GM21737 (cell line): ENCODE data around the gene SLC9C1.

Experiments
- ATAC-seq: cut with Tn5 transposase; IDR thresholded peaks from one replicate; pipeline ENCODE4 v1.9.1; 2021; ENCODE audit warnings: mild to moderate bottlenecking, moderate library complexity; ENCODE audit not compliant: unreplicated experiment

The SLC9C1 gene

DNA sequence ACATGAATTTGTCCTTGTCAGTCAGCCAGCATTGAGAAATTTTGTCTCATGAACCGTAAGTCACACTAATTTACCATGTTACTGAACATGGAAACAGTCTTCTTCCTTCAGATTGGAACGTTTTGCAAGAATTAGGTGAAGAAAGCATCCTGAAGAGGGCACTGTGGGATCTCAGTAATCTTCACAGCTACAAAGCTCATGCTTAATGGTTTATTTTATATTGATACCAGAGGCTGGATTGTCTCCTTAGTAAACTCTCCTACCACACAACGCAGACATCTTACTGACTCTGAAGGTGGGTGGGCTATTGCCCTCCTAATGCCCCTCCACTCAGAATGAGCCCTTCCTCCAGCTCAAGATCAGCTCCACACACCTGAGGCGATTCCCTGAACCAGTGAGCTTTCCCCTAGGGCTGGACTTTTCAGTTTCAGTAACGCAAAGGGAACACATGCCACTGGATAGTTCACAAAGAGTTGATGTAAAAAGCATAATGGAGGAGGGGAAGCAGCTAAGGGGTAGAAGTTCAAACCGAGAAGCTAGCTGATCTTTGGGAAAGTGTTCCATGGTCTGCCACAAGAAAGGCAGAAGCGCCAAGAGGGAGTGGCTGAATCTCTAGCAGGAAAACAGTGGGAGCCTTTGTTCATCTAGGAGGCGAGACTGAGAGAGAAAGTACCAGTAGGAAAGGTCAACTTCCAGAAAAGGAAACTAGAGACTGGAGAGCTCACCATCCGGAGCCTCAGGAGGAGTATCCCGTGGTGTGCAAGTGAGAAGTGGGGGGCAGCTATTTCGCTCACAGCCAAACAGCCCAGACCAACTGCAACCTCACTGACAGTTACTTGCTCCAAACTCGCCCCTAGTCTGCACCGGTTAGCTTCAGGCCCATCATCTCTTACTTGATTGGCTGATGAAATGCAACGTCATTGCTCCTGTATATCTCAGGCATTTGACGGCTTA, at the start of gene SLC9C1:
SLC9C1 (minus strand) TSS at position 849 of the 954 bp plus-strand sequence. CDS start 7,425 bp downstream, outside the sequence.
- peak; percentile 64 for ATAC-seq

DNA sequence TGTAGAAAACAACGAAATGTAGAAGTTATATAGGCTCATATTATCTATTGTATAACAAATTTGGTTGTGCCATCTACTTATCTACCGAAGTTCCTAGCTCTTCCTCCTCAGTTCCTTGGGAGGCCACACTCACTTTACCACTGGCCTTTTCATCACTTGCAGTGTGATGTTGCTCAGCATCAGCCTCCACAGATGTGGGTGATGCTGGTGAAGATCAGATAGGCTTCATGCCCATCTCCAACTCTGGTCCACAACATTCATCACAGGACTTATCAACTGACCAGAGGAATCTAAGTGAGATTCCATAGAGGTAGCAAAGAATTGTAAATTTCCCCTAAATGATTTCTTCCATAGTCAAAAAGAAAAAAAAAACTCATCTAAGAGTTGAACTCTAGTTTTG, 47.4 kb upstream of the SLC9C1 start:
- ATAC-seq, result no peak

DNA sequence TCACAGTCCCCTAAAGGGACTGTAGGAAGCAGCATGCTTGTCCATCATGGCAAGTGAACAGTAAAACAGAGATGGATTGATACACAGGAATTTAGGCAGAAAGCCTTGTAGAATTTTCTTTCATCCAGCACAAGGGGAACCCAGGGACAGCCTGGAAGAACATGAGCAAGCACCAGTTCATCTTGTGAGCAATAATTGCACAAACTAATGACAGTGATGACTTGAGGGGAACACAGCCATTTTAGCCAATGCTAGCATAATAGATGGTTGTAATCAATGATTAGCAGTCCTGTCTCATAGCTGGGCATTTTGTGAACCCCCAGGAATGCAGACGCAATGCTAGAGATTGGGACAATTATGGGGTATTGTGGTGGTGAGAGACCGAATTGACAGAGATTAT, 45.6 kb upstream of the SLC9C1 start:
- ATAC-seq, result no peak

DNA sequence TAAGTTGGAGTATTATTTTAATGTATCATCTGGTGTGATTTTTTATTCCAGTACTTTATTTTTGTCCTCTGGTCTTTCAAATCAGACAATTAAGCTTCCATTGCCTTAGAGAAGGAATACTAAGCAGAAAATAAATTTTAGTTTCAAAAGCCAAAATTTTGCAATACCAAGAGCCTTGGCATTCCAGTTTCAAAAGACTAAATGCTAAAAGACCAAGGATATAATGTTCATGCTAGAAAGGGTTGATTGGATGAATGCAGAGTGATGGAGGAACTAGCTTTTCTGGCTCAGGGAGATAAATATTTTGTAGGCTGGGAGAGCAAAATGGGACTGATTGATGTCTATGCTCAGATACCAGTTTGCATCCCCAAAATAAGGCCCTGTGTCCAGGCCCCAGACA, 45.1 kb upstream of the SLC9C1 start:
- ATAC-seq, result no peak

DNA sequence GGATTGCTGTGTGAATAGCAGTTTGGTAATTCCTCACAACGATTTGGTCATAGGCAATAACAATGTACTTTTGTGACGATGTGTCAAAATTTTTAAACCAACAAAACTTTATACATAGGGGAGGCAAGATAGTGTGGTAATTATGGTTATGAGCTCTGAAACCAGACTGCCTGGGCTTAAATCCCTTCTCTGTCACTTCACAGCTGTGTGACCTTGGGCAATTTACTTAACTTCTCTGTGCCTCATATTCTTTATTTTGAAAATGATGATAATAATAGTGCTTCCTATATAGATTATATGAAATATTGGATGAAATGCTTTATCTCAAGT, 44.7 kb upstream of the SLC9C1 start:
- no peak for ATAC-seq

DNA sequence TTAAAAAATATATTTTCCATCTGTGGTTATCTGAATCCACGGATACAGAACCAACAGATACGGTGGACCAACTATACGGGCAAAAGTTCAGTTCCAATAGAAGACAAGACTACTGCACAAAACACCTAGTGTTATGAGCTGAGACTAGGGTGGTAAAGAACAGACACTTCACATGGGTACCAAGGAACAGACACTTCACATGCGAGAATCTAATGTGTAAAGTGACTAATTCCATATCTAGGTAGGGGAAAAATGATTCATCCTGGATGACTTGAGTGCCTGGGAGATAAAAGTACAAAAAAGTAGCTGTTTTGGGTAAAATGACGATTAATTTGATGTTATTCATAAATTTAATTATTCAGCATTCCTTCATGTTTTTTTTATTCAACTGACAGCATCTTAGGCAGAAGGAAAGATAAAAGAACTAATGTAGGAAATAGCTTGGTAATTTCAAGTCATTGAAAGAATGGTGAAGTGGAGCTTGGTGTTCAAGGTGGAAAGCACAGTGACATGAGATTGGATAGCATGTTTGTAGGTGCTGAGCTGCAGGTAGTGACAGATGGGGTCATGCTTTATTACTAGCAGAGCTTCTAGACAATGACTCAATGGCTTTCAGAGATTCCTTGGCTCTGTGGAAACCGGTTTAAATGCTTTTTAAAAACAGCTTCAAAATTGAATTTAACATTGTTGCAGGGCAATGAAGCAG, 44.2 kb upstream of the SLC9C1 start:
- no peak for ATAC-seq

DNA sequence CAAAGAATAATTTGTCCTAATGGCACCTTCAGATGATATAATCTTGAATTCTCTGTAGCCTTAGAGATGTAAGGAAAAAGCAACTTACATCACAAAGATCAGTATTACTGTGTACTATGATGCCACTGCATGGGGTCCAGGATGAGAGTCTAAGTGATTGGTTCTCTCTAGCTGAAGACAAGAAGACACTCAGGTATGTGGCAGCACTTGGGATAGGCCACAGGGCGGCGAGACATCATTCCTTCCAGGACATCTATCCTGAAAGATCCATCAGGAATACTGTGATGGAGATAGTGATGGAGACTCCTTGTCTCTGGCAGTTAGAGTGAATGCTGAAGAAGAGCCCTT, 41.4 kb upstream of the SLC9C1 start:
- ATAC-seq, result no peak

DNA sequence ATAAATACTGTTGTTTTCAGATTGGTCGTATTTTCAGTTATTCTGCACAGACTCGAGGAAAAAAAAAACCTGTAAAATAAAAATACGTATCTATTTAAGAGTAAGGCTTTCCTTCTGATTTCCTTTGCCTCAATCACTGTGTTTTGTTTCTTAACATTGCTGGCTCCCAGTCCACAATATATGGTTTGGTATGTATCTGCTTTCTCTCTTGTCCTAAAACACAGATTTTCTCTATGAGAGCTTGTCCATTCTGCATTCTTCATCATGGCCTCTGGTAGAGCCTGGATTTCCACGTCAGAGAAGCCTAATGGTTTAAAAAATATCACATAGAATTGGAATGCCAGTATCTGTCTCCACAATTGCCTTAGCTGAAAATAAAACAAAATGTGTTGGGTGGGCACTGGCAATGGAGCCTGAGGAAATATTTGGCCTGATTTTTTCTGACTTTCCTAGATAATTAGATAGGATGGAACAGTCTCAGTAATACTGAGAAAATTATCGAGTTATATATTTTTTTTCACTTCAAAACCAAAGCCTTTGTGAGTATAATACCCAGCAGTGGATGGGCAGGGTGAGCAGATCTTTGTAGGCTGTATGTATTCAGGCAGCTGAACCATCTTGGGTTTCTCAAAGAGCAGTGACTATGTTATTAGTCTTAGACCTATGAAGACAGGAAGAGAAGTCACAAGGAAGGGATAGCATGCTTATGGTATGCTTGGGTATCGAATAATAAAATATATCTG, 40.8 kb upstream of the SLC9C1 start:
- ATAC-seq, result no peak

DNA sequence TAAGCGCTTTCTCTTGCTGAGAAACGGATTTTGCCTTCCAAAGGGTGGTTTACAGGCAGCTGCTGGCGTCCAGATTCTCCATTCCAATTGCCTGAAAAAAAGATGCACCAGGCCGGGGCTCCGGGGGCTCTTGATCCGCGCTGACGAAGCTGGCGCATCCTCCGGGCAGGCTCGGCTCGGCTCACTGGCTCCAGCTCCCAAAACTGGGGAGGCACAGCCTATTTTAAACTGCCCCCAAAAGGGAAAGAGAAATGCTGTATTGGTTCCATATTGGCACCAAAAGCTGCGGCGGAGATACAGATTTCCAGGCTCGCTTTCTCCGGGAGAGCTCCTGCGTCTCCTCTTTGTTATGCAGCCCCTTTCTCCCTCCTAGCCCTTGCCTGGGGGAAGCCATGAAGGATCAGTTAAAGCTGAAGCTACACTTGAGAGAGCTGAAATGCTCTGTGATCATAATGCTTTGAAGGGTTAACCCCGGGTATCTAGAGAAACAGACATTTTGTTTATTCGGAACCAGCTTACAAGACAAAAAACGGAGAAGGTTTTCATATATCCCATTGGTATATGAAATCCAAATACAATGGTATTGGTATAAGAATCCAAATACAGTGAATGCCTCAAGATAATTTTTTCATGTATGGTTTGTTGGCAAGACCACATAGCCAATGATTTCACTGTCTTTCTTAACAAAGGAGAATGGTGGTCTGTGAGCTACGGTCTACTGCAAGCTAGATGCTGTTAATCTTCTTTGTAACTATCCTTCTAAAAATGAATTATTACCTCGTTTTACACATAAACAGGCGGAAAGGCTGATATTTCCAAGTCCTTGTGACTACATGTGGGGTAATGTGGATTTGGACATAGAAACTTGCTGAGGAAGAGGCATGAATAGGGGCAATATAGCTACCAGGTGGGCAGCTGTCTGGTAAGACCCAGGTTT, 39.6 kb upstream of the SLC9C1 start:
- peak; percentile 55 for ATAC-seq

DNA sequence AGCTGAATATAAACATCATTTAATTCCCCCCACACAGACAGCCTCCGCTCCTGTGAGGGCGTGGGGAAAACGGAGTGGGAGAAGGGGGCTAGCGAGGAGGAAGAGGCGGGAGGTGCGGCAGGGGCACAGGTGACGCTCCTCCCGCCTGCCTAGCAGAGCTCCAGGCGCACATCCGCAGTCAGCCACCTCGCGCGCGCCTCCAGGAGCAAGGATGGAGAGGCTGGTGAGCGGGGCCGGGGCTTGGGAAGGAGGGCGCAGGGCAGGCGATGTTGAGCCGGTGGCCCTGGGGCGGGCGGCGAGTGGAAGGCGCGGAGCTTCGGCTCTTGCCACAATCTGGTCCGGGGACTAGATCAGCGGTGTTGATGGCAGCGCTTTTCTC, 39.0 kb upstream of the SLC9C1 start, which contains the start of gene CD200:
CD200 (plus strand) TSS at position 155 of the 379 bp plus-strand sequence; CDS start at position 212, 57 bp downstream.
- ATAC-seq, result peak; percentile 53

DNA sequence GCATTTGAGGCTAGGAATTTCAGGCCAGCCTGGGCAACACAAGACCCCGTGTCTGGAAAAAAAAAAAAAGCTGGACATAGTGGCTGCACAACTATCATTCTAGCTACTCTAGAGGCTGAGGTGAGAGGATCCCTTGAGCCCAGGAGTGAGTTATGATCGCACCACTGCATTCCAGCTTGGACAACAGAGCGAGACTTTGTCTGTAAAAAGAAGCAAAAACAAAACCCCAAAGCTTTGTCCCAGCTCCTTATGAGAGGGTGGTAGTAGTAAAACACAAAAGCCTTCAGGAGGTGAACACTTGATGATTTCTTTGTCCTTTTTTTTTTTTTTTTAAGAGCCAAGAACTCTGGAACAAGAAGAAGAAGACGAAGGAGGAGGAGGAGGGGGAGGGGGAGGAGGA, 37.8 kb upstream of the SLC9C1 start:
- no peak for ATAC-seq

DNA sequence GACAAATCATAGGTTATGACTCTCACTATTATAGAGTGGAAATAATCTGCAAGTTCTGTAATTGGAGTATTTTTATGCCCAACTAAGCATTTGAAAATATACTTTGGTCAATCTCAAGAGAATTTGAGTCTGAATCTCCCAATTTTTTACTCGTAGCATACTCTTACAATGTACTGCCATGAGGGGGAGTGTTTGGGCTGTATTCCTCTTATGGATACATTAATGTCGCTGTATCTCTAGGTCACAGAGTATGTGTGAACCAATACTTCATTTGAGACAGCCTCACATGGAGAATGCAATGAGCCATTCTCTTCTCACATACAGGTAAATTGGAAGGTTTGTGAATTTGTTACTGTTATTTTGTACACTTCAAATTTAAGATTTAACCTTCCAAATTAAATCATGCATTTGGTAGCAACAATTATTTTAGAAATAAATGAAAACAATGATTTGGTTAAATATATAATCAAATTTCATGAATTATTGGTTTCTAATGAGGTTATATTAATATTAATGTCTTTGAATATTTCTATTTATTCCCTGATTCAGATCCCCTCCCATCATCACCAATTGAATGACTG, 33.4 kb upstream of the SLC9C1 start:
- ATAC-seq, result peak; percentile 91

DNA sequence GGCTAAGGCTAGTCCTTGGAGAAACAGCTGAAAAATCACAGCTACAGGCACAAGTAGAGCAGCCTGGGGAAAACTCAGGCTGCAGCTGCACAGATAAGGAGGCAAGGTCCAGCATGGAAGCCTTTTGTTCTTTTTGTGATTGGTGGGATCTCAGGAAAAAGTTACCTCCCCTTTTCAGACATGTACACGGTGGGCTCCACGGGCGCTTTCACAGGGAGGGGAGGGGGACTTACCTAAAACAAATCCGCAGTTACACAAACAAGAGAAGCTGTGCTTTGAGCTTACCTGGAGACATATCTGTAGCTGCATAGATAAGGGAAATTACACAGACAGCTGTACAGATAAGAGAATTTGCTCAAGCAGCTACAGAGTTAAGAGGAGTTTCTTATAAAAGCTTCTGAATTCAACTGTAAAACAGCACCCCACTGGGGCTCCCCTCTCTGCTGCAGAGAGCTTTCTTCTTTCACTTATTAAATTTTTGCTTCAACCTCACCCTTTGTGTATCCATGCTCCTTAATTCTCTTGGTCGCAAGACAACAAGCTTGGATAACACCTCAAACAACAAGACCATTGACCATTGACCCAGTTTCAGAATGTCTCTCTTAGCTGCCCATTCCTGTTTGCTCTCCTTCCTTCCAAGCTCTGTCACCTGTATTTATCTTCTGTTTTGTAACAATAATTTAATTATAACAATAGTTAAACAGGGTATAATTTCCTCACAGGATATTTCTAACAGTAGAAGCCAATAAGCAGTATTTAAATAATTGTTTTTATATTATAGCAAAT, 28.0 kb upstream of the SLC9C1 start:
- no peak for ATAC-seq

DNA sequence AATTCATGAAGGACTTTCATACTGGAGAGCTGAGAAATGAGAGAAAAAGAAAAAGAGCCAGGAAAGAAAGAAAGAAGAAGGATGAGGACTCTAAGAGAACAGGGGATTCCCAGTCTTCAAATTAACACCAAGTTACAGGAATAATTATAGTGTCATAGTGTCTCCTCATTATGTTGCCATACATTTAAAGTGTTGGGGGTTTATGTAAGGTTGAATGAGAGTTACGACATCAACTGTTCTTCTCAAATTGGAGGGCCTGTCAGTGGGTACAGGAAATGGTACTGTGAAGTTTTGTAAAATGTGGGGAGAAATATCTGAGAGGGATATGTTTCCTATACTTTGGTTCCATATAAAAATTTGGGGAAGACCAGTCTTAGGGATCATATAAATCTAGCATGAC, 26.7 kb upstream of the SLC9C1 start:
- ATAC-seq, result no peak

DNA sequence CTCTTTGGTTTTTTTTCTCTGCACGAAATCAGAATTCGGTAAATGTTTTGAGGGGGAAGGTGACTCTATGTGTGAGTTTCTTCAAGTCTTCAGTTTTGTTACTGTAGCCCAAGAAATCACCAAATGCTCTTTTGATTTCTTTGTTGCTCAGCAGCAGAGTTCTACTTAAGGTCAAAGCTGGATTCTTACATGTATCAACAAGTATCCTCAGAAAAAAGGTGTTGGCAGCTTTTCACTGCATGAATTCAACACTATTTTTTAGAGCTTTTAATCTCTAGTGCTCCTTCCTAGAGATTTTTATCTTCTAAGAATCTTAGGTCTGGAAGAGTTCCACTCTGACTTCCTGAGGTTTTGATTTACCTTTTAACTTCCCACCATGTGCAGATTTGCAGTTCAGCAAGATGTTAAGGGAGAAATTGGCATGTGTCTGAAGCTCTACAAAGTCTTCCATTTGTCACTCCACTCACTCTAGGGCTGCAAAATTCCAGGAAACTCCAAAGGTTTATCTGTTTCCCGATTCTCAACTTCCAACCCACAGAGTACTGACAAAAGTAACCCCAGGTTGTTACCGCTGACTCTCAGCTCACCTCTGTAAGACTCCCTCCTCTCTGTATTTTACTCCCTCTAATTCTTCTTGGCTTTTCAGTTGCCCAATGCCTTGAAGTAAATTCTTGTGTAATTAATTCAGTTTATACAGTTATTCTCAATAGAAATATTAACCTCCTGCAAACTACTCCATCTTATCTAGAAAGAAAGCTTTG, 25.7 kb upstream of the SLC9C1 start:
- ATAC-seq, result no peak

DNA sequence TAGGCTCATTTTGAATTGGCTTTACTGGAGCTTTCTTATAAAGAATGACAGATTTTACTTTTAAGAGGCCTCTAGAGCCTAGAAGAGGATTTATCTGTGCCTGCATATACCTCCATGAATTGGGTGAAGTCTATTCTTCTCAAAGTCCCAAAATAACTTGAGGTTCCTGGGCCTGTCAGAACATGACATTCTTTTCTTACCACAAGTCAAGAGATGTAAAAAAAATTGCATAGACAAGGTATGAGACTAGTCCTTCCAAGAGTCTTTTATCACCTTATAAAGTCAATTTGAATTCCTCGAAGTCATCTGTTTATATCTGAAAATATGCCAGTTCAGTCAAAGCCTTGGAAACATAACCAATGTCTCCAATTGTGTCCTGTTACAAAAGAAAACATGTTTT, 21.8 kb upstream of the SLC9C1 start:
- no peak for ATAC-seq

DNA sequence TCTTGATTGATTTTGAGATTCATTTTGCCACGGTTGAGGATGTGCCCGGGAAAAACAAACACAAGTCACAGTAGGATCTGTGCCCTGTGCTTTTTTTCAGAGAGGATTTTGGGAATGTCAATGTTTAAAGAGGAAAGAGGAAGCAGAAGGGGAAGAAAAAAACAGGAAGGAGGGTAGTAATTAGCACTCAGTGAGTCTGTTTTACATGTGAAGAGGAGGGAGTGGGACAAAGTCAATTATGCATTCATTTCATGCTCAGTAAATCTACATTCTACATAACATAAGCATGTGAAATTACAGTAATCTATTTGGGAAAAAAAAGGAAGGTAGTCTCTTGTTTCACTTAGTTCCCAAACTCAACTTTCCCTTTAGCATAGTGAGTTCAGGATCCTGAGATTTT, 20.6 kb upstream of the SLC9C1 start:
- ATAC-seq, result no peak

DNA sequence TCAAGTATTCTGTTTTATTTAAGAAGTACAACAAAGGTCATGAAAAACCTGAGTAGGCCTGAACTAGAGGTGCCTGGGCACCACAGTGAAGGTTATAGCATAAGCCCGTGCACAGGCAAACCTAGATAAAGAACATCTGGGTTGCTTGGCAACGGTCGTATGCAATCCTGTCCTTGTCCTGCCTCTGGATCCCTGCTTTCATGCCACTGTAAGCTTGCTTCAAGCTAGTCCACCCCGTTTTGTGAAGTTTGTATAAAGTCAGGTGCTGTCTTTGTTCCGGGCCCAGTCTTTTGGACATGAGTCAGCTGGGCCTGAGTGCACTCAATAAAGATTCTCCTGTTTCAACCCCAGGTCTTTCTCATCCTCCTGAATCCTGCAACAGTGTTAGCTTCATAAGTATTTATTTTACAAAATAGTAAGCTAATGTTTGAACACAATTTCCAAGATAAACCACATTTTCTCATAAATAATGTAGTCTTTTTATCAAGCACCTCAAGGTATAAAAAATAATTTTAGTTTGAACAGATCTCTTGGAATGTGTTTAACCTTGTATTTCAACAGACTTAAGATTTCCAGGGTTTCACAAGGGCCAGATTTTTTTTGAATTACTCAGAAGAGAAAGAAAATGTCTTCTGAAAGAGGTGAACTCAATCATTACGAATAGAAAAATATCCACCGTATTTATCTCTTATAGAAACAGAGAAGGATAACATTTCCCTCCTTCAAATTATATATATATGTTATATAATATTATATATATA, 14.3 kb upstream of the SLC9C1 start:
- no peak for ATAC-seq
